NCI-H2227 (cell line): ENCODE measurements around the gene PHACTR2.
"Not testable (repeated sequence)": the region's sequence is repeated elsewhere in the genome, so short reads cannot be mapped to it uniquely, and the experiment has no call there.

Source experiments
- DNase-seq: peaks from one replicate; lab custom pipeline; 2025; ENCODE audit not compliant: unreplicated experiment; lab: John Stamatoyannopoulos, UW

Gene PHACTR2

DNA sequence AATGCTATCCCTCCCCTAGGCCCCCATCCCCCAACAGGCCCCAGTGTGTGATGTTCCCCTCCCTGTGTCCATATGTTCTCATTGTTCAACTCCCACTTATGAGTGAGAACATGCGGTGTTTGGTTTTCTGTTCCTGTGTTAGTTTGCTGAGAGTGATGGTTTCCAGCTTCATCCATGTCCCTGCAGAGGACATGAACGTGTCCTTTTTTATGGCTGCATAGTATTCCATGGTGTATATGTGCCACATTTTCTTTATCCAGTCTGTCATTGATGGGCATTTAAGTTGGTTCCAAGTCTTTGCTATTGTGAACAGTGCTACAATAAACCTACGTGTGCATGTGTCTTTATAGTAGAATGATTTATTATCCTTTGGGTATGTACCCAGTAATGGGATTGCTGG, 173.9 kb downstream of the PHACTR2 start:
- not testable (repeated sequence) for DNase-seq

DNA sequence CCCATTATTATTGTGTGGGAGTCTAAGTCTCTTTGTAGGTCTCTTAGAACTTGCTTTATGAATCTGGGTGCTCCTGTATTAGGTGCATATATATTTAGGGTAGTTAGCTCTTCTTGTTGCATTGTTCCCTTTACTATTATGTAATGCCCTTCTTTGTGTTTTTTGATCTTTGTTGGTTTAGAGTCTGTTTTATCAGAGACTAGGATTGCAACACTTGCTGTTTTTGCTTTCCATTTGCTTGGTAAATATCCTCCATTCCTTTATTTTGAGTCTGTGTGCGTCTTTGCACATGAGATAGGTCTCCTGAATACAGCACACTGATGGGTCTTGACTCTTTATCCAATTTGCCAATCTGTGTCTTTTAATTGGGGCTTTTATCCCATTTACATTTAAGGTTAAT, 177.3 kb downstream of the PHACTR2 start:
- not testable (repeated sequence) for DNase-seq

DNA sequence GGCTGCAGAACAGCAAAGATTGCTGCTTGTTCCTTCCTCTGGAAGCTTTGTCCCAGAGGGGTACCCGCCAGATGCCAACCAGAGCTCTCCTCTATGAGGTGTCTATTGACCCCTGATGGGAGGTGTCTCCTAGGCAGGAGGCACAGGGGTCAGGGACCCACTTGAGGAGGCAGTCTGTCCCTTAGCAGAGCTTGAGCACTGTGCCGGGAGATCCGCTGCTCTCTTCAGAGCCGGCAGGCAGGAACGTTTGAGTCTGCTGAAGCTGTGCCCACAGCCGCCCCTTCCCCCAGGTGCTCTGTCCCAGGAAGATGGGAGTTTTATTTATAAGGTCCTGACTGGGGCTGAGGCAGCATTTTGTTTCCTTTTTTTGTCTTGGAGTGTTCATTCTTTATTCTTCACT, 179.0 kb downstream of the PHACTR2 start:
- not testable (repeated sequence) for DNase-seq

DNA sequence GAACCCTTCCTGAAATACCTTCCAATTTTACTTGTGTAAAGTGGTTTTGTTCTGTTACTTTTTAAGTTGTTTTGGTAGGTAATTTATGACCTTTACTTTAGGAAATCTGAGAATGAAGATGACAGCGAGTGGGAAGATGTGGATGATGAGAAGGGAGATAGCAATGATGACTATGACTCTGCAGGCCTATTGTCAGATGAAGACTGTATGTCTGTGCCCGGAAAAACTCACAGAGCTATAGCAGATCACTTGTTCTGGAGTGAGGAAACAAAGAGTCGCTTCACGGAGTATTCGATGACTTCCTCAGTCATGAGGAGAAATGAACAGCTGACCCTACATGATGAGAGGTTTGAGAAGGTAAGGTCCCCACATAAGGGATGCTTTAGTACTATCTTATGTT, 179.9 kb downstream of the PHACTR2 start:
- no peak for DNase-seq

DNA sequence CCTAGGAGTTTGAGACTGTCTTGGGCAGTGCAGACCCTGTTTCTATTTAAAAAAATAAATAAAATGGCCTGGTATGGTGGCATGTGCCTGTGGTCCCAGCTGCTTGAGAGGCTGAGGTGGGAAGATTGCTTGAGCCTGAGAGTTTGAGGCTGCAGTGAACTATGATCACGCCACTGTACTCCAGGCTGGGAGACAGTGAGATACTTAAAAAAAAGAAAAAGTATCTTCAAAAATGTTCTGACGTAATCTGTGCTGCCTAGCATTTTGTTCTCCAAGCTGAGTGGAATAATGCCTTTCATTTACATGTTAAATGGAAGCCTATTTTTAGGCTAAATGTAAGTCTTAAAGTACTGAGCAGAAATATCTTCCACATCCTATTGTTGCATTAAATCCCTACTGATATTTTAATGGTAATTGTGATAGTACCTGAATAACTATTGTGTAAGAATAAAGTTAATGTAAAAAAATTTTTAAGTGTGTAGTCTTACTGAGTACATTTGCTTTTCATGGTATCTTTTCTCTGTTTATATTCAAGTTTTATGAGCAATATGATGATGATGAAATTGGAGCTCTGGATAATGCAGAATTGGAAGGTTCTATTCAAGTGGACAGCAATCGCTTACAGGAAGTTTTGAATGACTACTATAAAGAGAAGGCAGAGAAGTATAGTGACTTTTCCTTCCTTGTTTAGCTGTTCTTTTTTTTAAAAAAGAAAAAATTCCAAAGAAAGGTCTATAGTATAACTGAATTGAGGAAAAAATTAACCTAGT, 182.3 kb downstream of the PHACTR2 start:
- DNase-seq = no peak

DNA sequence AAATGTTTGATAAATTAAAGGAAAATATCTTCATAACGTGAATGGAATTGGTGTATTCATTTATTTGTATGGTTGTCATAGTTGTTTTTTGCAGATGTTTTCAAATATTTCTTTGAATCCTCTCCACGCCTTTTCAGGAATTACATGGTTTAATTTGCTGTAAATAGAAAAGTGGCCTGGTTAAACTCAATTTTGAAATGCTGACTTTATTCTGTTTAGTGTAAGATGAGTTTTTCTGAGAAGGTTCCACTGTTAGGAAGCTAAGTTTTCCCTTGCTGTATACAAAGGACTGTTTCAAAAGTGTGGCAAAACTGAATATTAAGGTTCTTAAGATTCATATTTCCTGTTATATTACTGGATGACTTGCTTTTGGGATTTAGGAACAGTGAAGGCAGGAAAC, 186.0 kb downstream of the PHACTR2 start:
- DNase-seq = no peak

DNA sequence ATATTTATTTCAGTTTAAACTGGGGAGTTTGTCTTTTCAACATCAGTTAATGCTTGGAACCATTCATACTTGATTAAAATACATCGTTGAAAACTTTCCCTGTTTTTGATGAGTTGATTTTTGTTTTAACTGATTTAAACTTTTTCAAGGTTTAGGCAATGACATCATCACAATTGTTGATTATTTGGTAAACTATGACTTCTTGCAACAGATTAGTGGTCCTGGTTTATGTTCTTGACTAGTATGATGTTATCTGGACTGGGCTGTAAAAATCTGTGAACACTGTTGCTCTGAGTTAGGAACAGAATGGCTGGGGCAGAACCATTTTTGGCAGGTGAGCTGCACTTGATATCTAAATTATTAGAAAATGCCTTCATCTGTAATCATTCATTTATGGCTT, 186.5 kb downstream of the PHACTR2 start, which contains the start of gene ZC2HC1B:
TSS of gene ZC2HC1B (plus strand) at position 241 of the 400 bp plus-strand sequence. CDS start at position 307, 66 bp downstream.
- no peak for DNase-seq

DNA sequence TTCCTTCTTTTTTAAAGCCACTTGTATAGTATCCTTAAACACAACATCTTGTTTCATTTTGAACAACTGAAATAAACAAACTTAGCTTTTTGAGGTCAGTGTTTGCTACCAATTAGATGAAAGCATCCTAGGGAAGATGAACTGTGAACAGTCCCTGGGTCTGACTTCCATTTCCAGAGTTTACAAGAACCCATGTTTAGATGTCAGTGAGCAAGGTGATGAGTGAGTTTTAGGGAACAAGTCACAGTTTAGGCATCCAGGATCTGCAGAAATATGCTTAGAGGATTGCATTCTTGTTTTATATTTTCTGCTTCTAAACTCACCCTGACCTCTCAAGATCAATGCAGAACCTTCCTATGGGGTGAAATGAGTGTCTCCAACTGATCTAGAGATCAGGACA, 189.5 kb downstream of the PHACTR2 start:
- no peak for DNase-seq

DNA sequence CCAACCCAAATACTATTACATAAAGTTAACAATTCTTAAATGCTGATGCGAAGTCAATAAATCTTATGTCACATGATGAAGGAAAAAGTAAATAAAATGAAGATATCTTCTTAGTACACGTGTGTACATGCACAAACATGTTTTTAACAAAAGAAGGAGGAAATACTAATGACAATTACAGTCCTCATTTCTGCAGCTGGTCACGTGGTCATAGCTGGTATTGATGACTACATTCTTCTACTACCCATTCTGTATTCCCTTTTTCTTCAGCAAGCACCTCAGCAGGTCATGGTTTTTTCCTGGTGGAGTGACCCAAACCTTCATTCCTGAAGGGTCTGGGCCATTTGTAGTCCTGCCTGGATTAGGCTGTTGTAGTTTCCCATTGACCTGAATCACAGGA, 191.0 kb downstream of the PHACTR2 start:
- not testable (repeated sequence) for DNase-seq

DNA sequence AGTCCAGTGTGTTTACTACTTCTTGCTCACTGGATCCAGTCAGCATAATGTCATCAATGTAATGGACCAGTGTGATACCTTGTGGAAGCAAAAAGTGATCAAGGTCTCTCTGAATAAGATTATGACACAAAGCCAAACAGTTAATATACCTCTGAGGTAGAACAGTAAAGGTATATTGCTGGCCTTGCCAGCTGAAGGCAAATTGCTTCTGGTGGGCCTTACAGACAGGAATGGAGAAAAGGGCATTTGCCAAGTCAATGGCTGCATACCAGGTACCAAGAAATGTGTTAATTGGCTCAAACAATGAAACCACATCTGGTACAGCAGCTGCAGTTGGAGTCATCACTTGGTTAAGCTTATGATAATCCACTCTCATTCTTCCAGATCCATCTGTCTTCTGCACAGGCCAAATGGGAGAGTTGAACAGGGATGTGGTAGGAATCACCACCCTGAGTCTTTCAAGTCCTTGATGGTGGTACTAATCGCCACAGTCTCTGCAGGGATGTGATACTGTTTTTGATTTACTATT, 193.5 kb downstream of the PHACTR2 start:
- not testable (repeated sequence) for DNase-seq

DNA sequence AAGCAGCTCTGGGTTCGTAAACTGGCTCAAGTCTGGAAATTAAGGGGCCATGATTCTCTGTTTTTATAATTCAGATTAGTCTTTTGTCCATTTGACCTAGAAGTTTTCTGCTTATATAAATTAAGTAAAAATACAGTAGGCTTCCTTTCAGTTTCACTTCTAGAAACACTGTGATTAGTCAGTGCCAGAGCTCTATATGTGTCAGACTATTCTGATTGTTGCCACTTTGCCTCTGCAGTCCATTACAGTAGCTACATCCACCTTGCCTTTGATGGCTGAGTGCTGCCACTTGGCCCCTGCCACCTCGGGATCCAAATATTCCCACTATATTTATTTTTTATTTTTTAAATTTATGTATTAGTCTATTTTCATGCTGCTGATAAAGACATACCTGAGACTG, 194.4 kb downstream of the PHACTR2 start:
- no peak for DNase-seq

DNA sequence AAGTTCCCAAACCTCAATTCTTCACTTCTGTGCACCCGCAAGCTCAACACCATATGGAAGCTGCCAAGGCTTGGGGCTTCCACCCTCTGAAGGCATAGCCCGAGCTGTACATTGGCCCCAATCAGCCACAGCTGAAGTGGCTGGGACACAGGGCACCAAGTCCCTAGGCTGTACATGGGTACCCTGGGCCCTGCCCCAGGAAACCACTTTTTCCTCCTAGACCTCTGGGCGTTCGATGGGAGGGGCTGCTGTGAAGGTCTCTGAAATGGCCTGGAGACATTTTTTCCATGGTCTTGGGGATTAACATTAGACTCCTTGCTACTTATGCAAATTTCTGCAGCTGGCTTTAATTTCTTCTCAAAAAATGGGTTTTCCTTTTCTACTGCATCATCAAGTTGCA, 195.8 kb downstream of the PHACTR2 start:
- DNase-seq = not testable (repeated sequence)

DNA sequence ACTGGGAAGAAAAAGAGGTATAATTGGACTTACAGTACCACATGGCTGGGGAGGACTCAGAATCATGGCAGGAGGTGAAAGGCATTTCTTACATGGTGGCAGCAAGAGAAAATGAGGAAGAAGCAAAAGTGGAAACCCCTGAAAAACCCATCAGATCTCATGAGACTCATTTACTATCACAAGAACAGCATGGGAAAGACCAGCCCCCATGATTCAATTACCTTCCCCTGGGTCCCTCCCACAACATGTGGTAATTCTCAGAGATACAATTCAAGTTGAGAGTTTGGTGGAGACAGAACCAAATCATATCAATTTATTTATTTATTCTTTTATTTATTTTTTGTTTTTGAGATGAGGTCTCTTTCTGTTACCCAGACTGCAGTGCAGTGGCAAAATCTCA, 196.7 kb downstream of the PHACTR2 start:
- DNase-seq = not testable (repeated sequence)

DNA sequence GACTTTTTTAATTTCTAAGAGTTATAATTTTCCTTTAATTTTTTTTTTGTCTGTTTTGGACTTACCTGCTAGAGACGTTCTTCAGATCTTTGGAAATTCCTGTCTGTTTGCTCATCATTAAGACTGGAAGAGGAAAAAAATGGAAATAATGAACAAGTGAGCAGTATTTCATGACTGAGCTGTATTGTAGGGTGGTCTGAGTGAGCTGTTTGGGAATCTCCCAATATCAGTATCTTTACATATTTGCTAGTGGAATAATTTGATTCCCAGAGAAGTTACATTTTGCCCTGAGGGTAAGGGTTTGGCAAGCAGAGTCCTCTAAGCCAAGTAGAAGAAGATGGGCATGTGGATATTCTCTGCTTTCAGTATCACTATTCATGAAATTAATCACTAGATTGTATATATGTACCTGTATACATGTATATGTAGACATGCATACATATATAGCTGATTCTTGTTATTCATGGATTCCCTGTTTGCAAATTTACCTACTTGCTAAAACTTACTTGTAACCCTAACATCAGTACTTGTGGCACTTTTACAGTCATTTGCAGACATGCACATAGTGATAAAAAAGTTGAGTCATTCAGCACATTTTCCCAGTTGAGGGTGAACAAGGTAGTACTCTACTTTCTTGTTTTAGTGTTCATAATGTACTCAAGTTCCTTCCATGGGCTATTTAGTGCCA, 200.0 kb downstream of the PHACTR2 start:
- no peak for DNase-seq

DNA sequence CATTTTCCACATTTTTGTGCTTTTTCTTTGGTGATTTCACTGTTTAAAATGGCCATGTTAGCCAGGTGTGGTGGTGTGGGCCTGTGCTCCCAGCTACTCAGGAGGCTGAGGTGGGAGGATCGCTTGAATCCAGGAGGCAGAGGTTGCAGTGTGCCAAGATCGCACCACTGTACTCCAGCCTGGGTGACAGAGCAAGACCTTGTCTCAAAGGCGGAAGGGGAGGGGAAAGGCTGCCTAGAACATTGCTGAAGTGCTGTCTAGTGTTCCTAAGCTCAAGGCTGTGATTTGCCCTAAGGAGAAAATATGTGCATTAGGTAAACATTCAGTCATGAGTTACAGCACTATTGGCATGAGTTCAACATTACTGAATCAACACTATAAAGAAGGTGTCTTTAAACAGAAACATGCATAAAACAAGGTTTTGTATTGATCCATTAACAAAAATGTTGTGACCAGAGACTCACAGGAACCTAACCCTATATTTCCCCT, 200.6 kb downstream of the PHACTR2 start:
- DNase-seq = no peak

DNA sequence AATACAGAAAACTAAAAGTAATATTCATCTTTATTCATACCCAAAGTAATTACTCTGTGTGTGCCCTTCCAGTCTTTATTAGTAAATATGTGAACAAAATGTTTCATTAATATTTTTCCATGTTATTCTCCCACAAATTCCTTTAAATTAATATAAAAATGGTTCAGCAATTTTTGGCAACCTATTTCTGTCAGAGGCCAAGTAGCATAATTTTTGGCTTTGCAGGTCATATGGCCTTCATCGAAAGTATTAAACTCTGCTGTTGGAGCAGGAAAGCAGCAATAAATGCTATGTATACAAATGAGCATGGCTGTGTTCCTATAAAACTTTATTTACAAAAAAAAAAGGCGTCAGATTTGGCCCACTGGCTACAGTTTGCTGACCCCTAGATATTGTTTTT, 202.6 kb downstream of the PHACTR2 start:
- DNase-seq = no peak
